Measurements from ENCODE around the gene GMPR2. TPM values are rescaled to one million over a fixed set of nuclear protein-coding genes. Genes with fewer than 3 reads are reported as not detected.

The GMPR2 gene
- total and polyA plus RNA-seq, 2 of the 13 experiments (the other 11 are each of a cell fraction or from before 2014, with no cell fraction given), result 210 to 273 TPM

DNA sequence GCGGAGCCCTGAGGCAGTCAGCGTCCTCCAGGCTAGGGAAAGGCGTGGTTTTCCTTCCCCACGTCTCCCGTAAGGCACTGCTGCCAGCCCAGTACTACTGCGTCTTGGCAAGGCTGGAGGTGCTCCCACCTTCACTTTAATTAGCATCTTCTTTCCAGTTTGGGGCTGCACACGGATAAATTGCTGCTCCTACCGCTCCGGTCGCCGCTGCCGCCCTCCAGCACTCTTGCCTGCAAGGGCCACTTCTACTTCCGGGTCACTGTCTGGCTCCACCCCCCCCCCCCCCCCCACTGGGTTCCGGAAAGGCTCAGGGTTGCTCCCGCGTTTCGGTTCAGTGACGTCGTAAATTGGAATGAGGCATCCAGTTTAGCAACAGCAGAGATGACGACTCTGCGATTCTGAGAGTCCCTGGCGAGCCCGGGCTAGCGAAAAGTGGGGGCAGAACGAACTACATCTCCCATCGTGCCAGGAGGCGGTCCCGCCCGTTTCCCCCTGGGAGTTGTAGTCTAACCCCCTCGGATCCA lies 546 bp upstream of the GMPR2 start, which contains the start of gene NEDD8 (continued):
- TF ChIP-seq, protein P1, sequence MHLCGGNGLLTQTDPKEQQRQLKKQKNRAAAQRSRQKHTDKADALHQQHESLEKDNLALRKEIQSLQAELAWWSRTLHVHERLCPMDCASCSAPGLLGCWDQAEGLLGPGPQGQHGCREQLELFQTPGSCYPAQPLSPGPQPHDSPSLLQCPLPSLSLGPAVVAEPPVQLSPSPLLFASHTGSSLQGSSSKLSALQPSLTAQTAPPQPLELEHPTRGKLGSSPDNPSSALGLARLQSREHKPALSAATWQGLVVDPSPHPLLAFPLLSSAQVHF (CRISPR knock-in tag; IDR thresholded peaks at IDR 0.05), result 0 out of 2 replicates have a peak, but pooled peaks have one; percentile 21
- peak; percentile 35; the same call in 1 of the 2 replicates for TF ChIP-seq ZMYM3 (CRISPR knock-in tag; IDR thresholded peaks at IDR 0.05)
- TF ChIP-seq ZNF530 (CRISPR knock-in tag; IDR thresholded peaks at IDR 0.05; ENCODE audit: low read depth), result peak; percentile 91; the same call in 1 of the 2 replicates
- TF ChIP-seq AGO2 (optimal IDR thresholded peaks at IDR 0.05; ENCODE audit: low read depth, low read length), result peak; percentile 80
- TF ChIP-seq CBX1 (IDR thresholded peaks at IDR 0.05; ENCODE audit: low read depth), result peak; percentile 4
- TF ChIP-seq POLR2A (IDR thresholded peaks at IDR 0.05; ENCODE audit: insufficient read depth in 1 of 2, low read depth in 2 of 2, low read length in 2 of 2), result peak in 1 of 2 experiments; percentile 63; a peak in 2 of 4 replicates
- no peak for TF ChIP-seq SP1 (IDR thresholded peaks at IDR 0.05)
- peak; percentile 95 for TF ChIP-seq SP1 (CRISPR knock-in tag; IDR thresholded peaks at IDR 0.05)
- peak; percentile 87; the same call in 1 of the 2 replicates for TF ChIP-seq DMAP1 (CRISPR knock-in tag; IDR thresholded peaks at IDR 0.05)
- peak; percentile 99 for TF ChIP-seq EED (CRISPR knock-in tag; IDR thresholded peaks at IDR 0.05)
- TF ChIP-seq ZNF563 (CRISPR knock-in tag; IDR thresholded peaks at IDR 0.05), result 0 out of 2 replicates have a peak, but pooled peaks have one; percentile 14
- peak; percentile 87 for TF ChIP-seq SIN3A (IDR thresholded peaks at IDR 0.05; ENCODE audit: borderline replicate concordance, low read depth, low read length)
- TF ChIP-seq JUND (CRISPR knock-in tag; IDR thresholded peaks at IDR 0.05), result peak; percentile 25; the same call in 1 of the 2 replicates
- peak; percentile 25; the same call in 1 of the 2 replicates for TF ChIP-seq ZNF451 (CRISPR knock-in tag; IDR thresholded peaks at IDR 0.05)
- TF ChIP-seq, protein P2, sequence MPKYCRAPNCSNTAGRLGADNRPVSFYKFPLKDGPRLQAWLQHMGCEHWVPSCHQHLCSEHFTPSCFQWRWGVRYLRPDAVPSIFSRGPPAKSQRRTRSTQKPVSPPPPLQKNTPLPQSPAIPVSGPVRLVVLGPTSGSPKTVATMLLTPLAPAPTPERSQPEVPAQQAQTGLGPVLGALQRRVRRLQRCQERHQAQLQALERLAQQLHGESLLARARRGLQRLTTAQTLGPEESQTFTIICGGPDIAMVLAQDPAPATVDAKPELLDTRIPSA (CRISPR knock-in tag; IDR thresholded peaks at IDR 0.05; ENCODE audit: borderline replicate concordance), result peak; percentile 31; the same call in 1 of the 2 replicates
- peak; percentile 99 for TF ChIP-seq PCBP1 (IDR thresholded peaks at IDR 0.05; ENCODE audit: borderline replicate concordance, low read depth, low read length)
- TF ChIP-seq ZNF235 (CRISPR knock-in tag; IDR thresholded peaks at IDR 0.05; ENCODE audit: borderline replicate concordance), result no peak; the same call in 1 of the 2 replicates
- TF ChIP-seq ZNF251 (CRISPR knock-in tag; IDR thresholded peaks at IDR 0.05), result no peak
- no peak for TF ChIP-seq HNF4G (IDR thresholded peaks at IDR 0.05; ENCODE audit: borderline replicate concordance, low read depth, low read length)
- peak; percentile 38; the same call in 1 of the 2 replicates for TF ChIP-seq HNF4G (CRISPR knock-in tag; IDR thresholded peaks at IDR 0.05; ENCODE audit: borderline replicate concordance, low read depth)
- peak; percentile 81 for TF ChIP-seq RBFOX2 (IDR thresholded peaks at IDR 0.05; ENCODE audit: low read depth, low read length)
- peak; percentile 49 for TF ChIP-seq FOXA3 (CRISPR knock-in tag; IDR thresholded peaks at IDR 0.05)
- TF ChIP-seq TAF15 (IDR thresholded peaks at IDR 0.05; ENCODE audit: low read depth, low read length, poor library complexity, severe bottlenecking), result peak; percentile 91
- TF ChIP-seq, protein P3, sequence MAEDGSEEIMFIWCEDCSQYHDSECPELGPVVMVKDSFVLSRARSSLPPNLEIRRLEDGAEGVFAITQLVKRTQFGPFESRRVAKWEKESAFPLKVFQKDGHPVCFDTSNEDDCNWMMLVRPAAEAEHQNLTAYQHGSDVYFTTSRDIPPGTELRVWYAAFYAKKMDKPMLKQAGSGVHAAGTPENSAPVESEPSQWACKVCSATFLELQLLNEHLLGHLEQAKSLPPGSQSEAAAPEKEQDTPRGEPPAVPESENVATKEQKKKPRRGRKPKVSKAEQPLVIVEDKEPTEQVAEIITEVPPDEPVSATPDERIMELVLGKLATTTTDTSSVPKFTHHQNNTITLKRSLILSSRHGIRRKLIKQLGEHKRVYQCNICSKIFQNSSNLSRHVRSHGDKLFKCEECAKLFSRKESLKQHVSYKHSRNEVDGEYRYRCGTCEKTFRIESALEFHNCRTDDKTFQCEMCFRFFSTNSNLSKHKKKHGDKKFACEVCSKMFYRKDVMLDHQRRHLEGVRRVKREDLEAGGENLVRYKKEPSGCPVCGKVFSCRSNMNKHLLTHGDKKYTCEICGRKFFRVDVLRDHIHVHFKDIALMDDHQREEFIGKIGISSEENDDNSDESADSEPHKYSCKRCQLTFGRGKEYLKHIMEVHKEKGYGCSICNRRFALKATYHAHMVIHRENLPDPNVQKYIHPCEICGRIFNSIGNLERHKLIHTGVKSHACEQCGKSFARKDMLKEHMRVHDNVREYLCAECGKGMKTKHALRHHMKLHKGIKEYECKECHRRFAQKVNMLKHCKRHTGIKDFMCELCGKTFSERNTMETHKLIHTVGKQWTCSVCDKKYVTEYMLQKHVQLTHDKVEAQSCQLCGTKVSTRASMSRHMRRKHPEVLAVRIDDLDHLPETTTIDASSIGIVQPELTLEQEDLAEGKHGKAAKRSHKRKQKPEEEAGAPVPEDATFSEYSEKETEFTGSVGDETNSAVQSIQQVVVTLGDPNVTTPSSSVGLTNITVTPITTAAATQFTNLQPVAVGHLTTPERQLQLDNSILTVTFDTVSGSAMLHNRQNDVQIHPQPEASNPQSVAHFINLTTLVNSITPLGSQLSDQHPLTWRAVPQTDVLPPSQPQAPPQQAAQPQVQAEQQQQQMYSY (CRISPR knock-in tag; IDR thresholded peaks at IDR 0.05), result no peak
- TF ChIP-seq ESRRA (CRISPR knock-in tag; IDR thresholded peaks at IDR 0.05; ENCODE audit: low read depth), result no peak; the same call in 1 of the 2 replicates
- TF ChIP-seq, protein P4, sequence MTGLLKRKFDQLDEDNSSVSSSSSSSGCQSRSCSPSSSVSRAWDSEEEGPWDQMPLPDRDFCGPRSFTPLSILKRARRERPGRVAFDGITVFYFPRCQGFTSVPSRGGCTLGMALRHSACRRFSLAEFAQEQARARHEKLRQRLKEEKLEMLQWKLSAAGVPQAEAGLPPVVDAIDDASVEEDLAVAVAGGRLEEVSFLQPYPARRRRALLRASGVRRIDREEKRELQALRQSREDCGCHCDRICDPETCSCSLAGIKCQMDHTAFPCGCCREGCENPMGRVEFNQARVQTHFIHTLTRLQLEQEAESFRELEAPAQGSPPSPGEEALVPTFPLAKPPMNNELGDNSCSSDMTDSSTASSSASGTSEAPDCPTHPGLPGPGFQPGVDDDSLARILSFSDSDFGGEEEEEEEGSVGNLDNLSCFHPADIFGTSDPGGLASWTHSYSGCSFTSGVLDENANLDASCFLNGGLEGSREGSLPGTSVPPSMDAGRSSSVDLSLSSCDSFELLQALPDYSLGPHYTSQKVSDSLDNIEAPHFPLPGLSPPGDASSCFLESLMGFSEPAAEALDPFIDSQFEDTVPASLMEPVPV (CRISPR knock-in tag; IDR thresholded peaks at IDR 0.05), result peak; percentile 33; the same call in 1 of the 2 replicates
